NCI-H226 (cell line): ENCODE results near the gene IL18R1.
"Not testable (repeated sequence)": the region's sequence is repeated elsewhere in the genome, so short reads cannot be mapped to it uniquely, and the experiment has no call there.

Experiments
- DNase-seq: peaks from one replicate; pipeline ENCODE4 v3.0.0-alpha.2; 2015

Gene IL18R1

GRCh38 chr2:102355526-102356380 lies at the start of gene IL18R1:
IL18R1 (plus strand) TSS chr2:102355796; CDS start chr2:102362661, 6,865 bp downstream.
- peak; percentile 68 for DNase-seq

GRCh38 chr2:102306125-102306524 lies 49.5 kb upstream of the IL18R1 start:
- DNase-seq, result no peak

- no peak for DNase-seq
These were observed 44.5 kb upstream of the IL18R1 start, which contains the start of gene IL1RL1 for GRCh38 chr2:102310964-102311640. IL1RL1 (plus strand) TSS chr2:102311563; CDS start chr2:102338265, 26,702 bp downstream.

- peak; percentile 60 for DNase-seq
These were observed 42.6 kb upstream of the IL18R1 start for GRCh38 chr2:102313025-102313424.

GRCh38 chr2:102313471-102313870 lies 42.1 kb upstream of the IL18R1 start:
- no peak for DNase-seq

- DNase-seq, result no peak
These were observed 41.6 kb upstream of the IL18R1 start for GRCh38 chr2:102313950-102314349.

- no peak for DNase-seq
These were observed 39.7 kb upstream of the IL18R1 start for GRCh38 chr2:102315921-102316320.

GRCh38 chr2:102317715-102318114 lies 37.9 kb upstream of the IL18R1 start:
- DNase-seq, result no peak

- no peak for DNase-seq
These were observed 37.2 kb upstream of the IL18R1 start for GRCh38 chr2:102318437-102318836.

GRCh38 chr2:102321941-102322719 lies 33.5 kb upstream of the IL18R1 start:
- DNase-seq, result peak; percentile 68

GRCh38 chr2:102324914-102325313 lies 30.7 kb upstream of the IL18R1 start:
- not testable (repeated sequence) for DNase-seq

GRCh38 chr2:102331311-102331980 lies 24.1 kb upstream of the IL18R1 start:
- DNase-seq, result no peak

GRCh38 chr2:102334486-102334885 lies 21.1 kb upstream of the IL18R1 start:
- DNase-seq, result no peak

- no peak for DNase-seq
These were observed 19.7 kb upstream of the IL18R1 start for GRCh38 chr2:102335871-102336366.

GRCh38 chr2:102336502-102336945 lies 19.1 kb upstream of the IL18R1 start:
- DNase-seq, result peak; percentile 49

- peak; percentile 40 for DNase-seq
These were observed 18.6 kb upstream of the IL18R1 start for GRCh38 chr2:102337012-102337411.

- no peak for DNase-seq
These were observed 17.9 kb upstream of the IL18R1 start for GRCh38 chr2:102337481-102338386.

GRCh38 chr2:102340778-102341177 lies 14.8 kb upstream of the IL18R1 start:
- DNase-seq, result no peak

GRCh38 chr2:102342888-102343287 lies 12.7 kb upstream of the IL18R1 start:
- no peak for DNase-seq

- no peak for DNase-seq
These were observed 11.2 kb upstream of the IL18R1 start for GRCh38 chr2:102344397-102344796.

GRCh38 chr2:102345329-102345920 lies 10.2 kb upstream of the IL18R1 start:
- no peak for DNase-seq
